Mesenteric fat pad (tissue), 1 donor: ENCODE measurements around the gene RSPH1. TPM values are rescaled to one million over a fixed set of nuclear protein-coding genes. Genes with fewer than 3 reads are reported as not detected.

Experiments
- DNase-seq: peaks from one replicate; pipeline ENCODE4 v3.0.0-alpha.2; 2020; ENCODE audit warnings: low spot score
- total RNA-seq: library from RNA; stranded (reverse); fragmentation: NEBNext Ultra II Directional; extraction: Animal tissue kit (Norgen Biotek cat#: 25700); gene quantifications from one replicate; pipeline ENCODE4 v1.2.1, GENCODE V29; 2021
- donor health status: DM: yes; HTN: yes; CAD: no.

RSPH1 gene
- total RNA-seq, 1 donor from 2014 or later, result 0.22 TPM

GRCh38 chr21:42431196-42431595 is 64.8 kb downstream of the RSPH1 start:
- DNase-seq, result peak; percentile 78

GRCh38 chr21:42430521-42430920 is 65.5 kb downstream of the RSPH1 start:
- no peak for DNase-seq

- peak; percentile 53 for DNase-seq
These were observed 66.2 kb downstream of the RSPH1 start for GRCh38 chr21:42429856-42430255.

GRCh38 chr21:42429021-42429420 is 67.0 kb downstream of the RSPH1 start:
- DNase-seq, result peak; percentile 73

- peak; percentile 77 for DNase-seq
These were observed 68.1 kb downstream of the RSPH1 start for GRCh38 chr21:42427809-42428419.

GRCh38 chr21:42426876-42427480 is 69.0 kb downstream of the RSPH1 start:
- peak; percentile 79 for DNase-seq

- peak; percentile 28 for DNase-seq
These were observed 69.6 kb downstream of the RSPH1 start for GRCh38 chr21:42426424-42426823.

GRCh38 chr21:42425591-42425990 is 70.4 kb downstream of the RSPH1 start:
- peak; percentile 30 for DNase-seq

GRCh38 chr21:42424914-42425541 is 71.0 kb downstream of the RSPH1 start:
- peak; percentile 65 for DNase-seq

GRCh38 chr21:42423685-42424084 is 72.3 kb downstream of the RSPH1 start:
- no peak for DNase-seq

GRCh38 chr21:42423197-42423675 is 72.8 kb downstream of the RSPH1 start:
- no peak for DNase-seq

Other genes starting within 250 kb of the RSPH1 start
- gene TFF3, start 180.8 kb downstream of the RSPH1 start, total RNA-seq, result 5.5 TPM
- not detected for gene TFF2, start 145.2 kb downstream of the RSPH1 start, total RNA-seq
- not detected for gene TFF1, start 129.7 kb downstream of the RSPH1 start, total RNA-seq
- not detected for gene TMPRSS3, start 100.2 kb downstream of the RSPH1 start, total RNA-seq
- gene UBASH3A, start 92.3 kb downstream of the RSPH1 start, total RNA-seq, result 0.32 TPM
- 7.0 TPM for gene SLC37A1, start 17.6 kb upstream of the RSPH1 start, total RNA-seq
- gene PDE9A, start 157.4 kb upstream of the RSPH1 start, total RNA-seq, result 7.9 TPM